Lower lobe of right lung (tissue), 2 donors: ENCODE results near the gene IP6K3. TPM values are rescaled to one million over a fixed set of nuclear protein-coding genes. Genes with fewer than 3 reads are reported as not detected.

Source experiments
- ATAC-seq, 2 donors: fragments of 200-7000 bp; cut with Tn5 transposase; one replicate each; pipeline ENCODE4 v1.9.1; 2020 to 2022; ENCODE audit warnings: mild to moderate bottlenecking in 2 of 2, moderate library complexity in 2 of 2
- DNase-seq: peaks from one replicate; pipeline ENCODE4 v3.0.0-alpha.2; 2020
- H3K27ac ChIP-seq: fragments of 200-600 bp; one replicate; pipeline ENCODE4 v1.8.0; 2022
- H3K27me3 ChIP-seq: fragments of 200-600 bp; one replicate; pipeline ENCODE4 v1.8.0; 2022; ENCODE audit warnings: low read depth
- H3K36me3 ChIP-seq: fragments of 200-600 bp; one replicate; pipeline ENCODE4 v1.8.0; 2022; ENCODE audit warnings: mild to moderate bottlenecking
- H3K4me1 ChIP-seq: fragments of 200-600 bp; one replicate; pipeline ENCODE4 v1.8.0; 2022
- H3K4me3 ChIP-seq: fragments of 200-600 bp; one replicate; pipeline ENCODE4 v1.8.0; 2022; ENCODE audit warnings: mild to moderate bottlenecking
- H3K9me3 ChIP-seq: fragments of 200-600 bp; one replicate; pipeline ENCODE4 v1.8.0; 2022
- intact Hi-C: fragments of 100-400 bp; cut with DNase I; formaldehyde crosslinking; loops from one replicate; pipeline ENCODE4 v1.11.0; 2022
- total RNA-seq: library from RNA; stranded (reverse); fragmentation: NEBNext Ultra II Directional; extraction: Animal tissue kit (Norgen Biotek cat#: 25700); gene quantifications from one replicate; pipeline ENCODE4 v1.2.1, GENCODE V29; 2021
- TF ChIP-seq, protein P1 (sequence below): fragments of 200-600 bp; IDR thresholded peaks from one replicate; pipeline ENCODE4 v1.8.0; 2022; ENCODE audit warnings: antibody characterized with exemption, mild to moderate bottlenecking
- donor health status: DM: no; HTN: yes; CAD: no; lungs with severe emphysema.

IP6K3 gene
- total RNA-seq, 1 donor from 2014 or later = 3.5 TPM

DNA sequence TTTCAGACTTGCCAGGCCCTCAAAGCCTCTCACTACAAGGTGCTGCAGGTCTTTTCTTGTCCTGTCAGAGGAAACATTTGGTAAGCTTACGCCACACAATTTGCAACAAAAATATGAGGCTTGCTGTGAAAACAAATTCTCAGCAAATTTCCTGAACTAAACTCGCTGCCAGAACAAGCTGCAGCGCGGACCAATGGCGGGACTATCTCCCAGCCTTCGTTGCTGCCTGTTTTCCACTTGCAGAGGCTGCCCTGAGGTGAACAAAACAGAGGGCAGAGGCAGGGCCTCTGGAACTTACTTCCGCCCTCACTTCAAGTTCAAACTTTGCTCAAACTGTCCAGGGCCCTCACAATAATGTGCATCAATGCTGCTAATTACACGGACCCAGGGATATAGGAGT, 47.6 kb downstream of the IP6K3 start:
- intact Hi-C loops = loop anchor here (10.0 kb wide), 1 partner anchor 114 kb away; the partner anchor contains the start of gene BAK1
- peak; percentile 39 for DNase-seq
- Histone ChIP-seq H3K4me1 (peaks cover 44% of the 10 kb centered on the region), H3K4me3 (no peak overlapping the region), H3K27me3 (no peaks in the 10 kb centered on the region), H3K36me3 (peaks cover 49% of the 10 kb centered on the region), H3K9me3 (no peaks in the 10 kb centered on the region), H3K27ac (no peak overlapping the region)
- TF ChIP-seq, protein P1, sequence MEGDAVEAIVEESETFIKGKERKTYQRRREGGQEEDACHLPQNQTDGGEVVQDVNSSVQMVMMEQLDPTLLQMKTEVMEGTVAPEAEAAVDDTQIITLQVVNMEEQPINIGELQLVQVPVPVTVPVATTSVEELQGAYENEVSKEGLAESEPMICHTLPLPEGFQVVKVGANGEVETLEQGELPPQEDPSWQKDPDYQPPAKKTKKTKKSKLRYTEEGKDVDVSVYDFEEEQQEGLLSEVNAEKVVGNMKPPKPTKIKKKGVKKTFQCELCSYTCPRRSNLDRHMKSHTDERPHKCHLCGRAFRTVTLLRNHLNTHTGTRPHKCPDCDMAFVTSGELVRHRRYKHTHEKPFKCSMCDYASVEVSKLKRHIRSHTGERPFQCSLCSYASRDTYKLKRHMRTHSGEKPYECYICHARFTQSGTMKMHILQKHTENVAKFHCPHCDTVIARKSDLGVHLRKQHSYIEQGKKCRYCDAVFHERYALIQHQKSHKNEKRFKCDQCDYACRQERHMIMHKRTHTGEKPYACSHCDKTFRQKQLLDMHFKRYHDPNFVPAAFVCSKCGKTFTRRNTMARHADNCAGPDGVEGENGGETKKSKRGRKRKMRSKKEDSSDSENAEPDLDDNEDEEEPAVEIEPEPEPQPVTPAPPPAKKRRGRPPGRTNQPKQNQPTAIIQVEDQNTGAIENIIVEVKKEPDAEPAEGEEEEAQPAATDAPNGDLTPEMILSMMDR = no peak
- ATAC-seq = no peak

DNA sequence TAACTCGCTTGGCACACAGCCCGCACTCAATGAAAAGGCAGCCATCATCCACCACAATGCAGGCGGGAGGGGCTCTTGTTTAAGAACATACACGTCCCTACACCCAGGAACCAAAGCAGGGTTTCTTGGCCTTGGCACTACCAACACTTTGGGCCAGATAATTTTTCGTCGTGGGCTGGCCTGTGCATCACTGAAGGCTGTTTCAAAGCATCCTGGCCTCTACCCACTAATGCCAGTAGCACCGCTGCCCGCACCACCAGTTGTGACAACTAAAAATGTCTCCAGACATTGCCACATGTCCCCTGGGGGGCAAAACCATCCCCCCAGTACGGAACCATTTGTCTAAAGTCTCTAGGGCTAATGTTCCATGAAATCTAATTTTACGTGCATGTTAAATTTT, 48.2 kb downstream of the IP6K3 start:
- H3K27me3 ChIP-seq = no peaks in the 10 kb centered on the region
- TF ChIP-seq, protein P1 = no peak
- ATAC-seq (no peak), DNase-seq (peak; percentile 34)
- intact Hi-C loops = loop anchor here (10.0 kb wide), 1 partner anchor 114 kb away; the partner anchor contains the start of gene BAK1
- H3K4me3 ChIP-seq = no peak overlapping the region
- peaks cover 55% of the 10 kb centered on the region for H3K36me3 ChIP-seq
- no peak overlapping the region for H3K27ac ChIP-seq
- H3K4me1 ChIP-seq = peaks cover 51% of the 10 kb centered on the region
- no peaks in the 10 kb centered on the region for H3K9me3 ChIP-seq

DNA sequence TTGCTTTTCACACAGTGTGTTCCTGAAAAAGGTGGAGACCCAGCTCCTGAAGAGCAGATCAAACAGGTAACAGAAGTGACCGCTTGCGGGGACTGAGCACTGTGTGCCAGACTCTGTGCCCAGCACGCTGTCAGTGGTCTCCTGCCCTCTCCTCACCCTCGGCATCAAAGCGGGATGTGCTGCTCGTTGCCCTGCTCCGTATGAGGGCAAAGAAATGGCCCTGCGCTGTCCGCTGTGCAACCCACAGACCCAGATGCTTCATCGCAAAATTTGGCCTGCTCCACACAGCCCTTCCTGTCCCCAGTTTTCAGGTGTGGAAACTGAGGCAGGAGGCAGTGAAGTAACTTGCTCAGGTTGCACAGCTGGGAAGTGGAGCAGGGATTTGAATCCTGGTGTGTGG, 48.9 kb downstream of the IP6K3 start:
- Histone ChIP-seq H3K9me3 (no peaks in the 10 kb centered on the region), H3K4me3 (no peak overlapping the region), H3K27me3 (no peaks in the 10 kb centered on the region), H3K27ac (peak overlapping the region; percentile 25), H3K36me3 (peaks cover 62% of the 10 kb centered on the region), H3K4me1 (peaks cover 57% of the 10 kb centered on the region)
- intact Hi-C loops = loop anchor here (10.0 kb wide), 1 partner anchor 113 kb away; the partner anchor contains the start of gene BAK1
- no peak for ATAC-seq
- TF ChIP-seq, protein P1 = no peak
- DNase-seq = peak; percentile 38

DNA sequence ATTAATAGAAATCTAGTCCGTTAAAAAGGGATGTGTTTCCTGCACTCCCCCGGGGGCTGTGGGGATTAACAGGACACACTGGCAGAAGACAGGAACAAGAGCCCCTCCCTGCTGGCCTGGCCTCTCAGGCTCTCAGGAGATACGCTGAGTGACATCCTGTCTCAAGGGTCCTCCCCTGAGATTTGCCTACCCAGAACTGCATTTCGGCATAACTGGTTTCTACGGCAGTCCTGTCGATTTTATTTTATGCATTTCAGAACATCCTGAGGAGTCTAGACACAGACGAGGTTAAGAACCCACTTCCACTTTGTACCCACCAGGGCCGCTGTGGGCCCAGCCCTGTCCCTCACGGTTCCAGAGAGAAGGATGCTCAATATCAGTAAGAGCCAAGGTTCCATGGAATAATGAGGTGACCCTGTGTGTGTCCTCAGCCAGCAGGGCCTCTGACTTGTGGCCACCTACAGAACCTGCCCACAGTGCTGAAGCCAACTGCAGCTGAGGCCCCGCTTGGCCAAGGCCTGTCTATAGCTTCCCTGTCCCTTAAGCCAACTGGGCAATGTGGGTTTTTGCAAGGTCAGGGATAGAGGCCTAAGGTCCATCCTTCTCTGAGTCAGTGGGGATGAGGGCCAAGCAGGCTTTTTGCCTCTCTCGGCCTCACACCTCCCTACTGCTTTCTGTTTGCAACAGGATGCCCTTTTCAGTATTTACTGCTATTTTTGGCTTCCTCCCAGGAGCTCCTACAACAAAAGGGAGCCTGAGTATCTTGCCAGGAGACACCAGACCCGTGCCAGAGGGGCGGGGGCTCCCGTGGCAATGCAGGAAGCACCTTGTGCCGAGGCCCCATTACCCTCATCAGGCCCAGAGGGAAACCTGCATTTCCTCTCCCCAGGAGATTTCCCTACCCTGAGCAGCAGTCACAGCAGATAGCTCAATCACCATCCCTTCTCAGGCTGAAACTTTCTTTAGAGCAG, 49.9 kb downstream of the IP6K3 start:
- Histone ChIP-seq H3K4me3 (no peak overlapping the region), H3K36me3 (peaks cover 72% of the 10 kb centered on the region), H3K9me3 (no peaks in the 10 kb centered on the region), H3K4me1 (peaks cover 67% of the 10 kb centered on the region), H3K27me3 (no peaks in the 10 kb centered on the region), H3K27ac (peak overlapping the region; percentile 25)
- TF ChIP-seq, protein P1 = no peak
- DNase-seq (peak; percentile 59), ATAC-seq (peak; percentile 5 to 11)
- intact Hi-C loops = loop anchor here (10.0 kb wide), 1 partner anchor 112 kb away; the partner anchor contains the start of gene BAK1

DNA sequence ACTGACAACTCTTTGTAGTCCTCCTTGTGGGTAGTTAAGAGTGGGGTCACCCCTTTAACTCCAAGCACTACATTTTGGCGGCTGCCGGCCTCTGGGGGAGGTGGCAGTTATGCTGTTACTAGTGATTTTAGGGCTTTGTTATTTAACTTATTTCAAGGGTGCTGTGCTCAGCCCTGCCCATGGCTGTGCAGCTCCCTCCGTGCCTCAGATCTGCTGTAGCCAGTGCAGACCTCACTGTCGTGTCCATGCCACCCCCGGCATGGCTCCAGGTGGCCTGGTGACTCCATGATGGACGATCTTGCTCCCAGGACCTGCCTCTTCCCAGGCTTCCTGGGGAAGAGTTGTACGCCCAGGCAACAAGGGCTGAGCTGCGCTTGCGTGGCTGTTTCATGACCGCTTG, 50.6 kb downstream of the IP6K3 start:
- H3K36me3 ChIP-seq = peaks cover 79% of the 10 kb centered on the region
- peak overlapping the region; percentile 57 for H3K27ac ChIP-seq
- no peak for ATAC-seq
- intact Hi-C loops = loop anchor here (10.0 kb wide), 1 partner anchor 111 kb away; the partner anchor contains the start of gene BAK1
- H3K27me3 ChIP-seq = no peaks in the 10 kb centered on the region
- no peak for DNase-seq
- peaks cover 70% of the 10 kb centered on the region for H3K4me1 ChIP-seq
- no peaks in the 10 kb centered on the region for H3K9me3 ChIP-seq
- TF ChIP-seq, protein P1 = no peak
- H3K4me3 ChIP-seq = no peak overlapping the region
